D341Med (cell line): ENCODE results near the gene SARDH.

Source experiments
- DNase-seq: peaks from one replicate; pipeline ENCODE4 v3.0.0; 2012; ENCODE audit warnings: low spot score

Gene SARDH

GRCh38 chr9:133701981-133702797, 36.0 kb downstream of the SARDH start:
- no peak for DNase-seq

- no peak for DNase-seq
Observed at GRCh38 chr9:133701321-133701980, 36.7 kb downstream of the SARDH start.

- DNase-seq, result no peak
Observed at GRCh38 chr9:133700819-133701320, 37.3 kb downstream of the SARDH start.

GRCh38 chr9:133699546-133699945, 38.6 kb downstream of the SARDH start:
- no peak for DNase-seq

- no peak for DNase-seq
Observed at GRCh38 chr9:133696071-133696472, 42.1 kb downstream of the SARDH start.

GRCh38 chr9:133694686-133695085, 43.5 kb downstream of the SARDH start:
- DNase-seq, result no peak

GRCh38 chr9:133693703-133694529, 44.2 kb downstream of the SARDH start:
- no peak for DNase-seq

- DNase-seq, result no peak
Observed at GRCh38 chr9:133693116-133693515, 45.0 kb downstream of the SARDH start.

GRCh38 chr9:133692364-133692985, 45.7 kb downstream of the SARDH start:
- no peak for DNase-seq

GRCh38 chr9:133691626-133692363, 46.4 kb downstream of the SARDH start:
- DNase-seq, result no peak

- DNase-seq, result no peak
Observed at GRCh38 chr9:133691191-133691590, 47.0 kb downstream of the SARDH start.

GRCh38 chr9:133690081-133690561, 48.0 kb downstream of the SARDH start:
- no peak for DNase-seq

GRCh38 chr9:133689151-133689763, 48.9 kb downstream of the SARDH start:
- no peak for DNase-seq

- DNase-seq, result no peak
Observed at GRCh38 chr9:133687856-133688761, 50.0 kb downstream of the SARDH start.

GRCh38 chr9:133686642-133687575, 51.2 kb downstream of the SARDH start:
- DNase-seq, result no peak

- DNase-seq, result no peak
Observed at GRCh38 chr9:133685653-133686609, 52.2 kb downstream of the SARDH start.

GRCh38 chr9:133684936-133685361, 53.2 kb downstream of the SARDH start:
- DNase-seq, result no peak
